OCI-LY7 (cell line): ENCODE results near the gene RBMS2.

ENCODE experiments used
- EZH2phosphoT487 ChIP-seq: fragments of 200-600 bp; sonication (generic); IDR thresholded peaks from 2 replicates; pipeline ENCODE4 v1.6.1; 2018; ENCODE audit warnings: low read depth, borderline replicate concordance, mild to moderate bottlenecking, mixed run types, antibody characterized with exemption, low read length, moderate library complexity, mixed read lengths
- TF ChIP-seq, protein P1 (sequence below): fragments of 200-600 bp; sonication (generic); conservative IDR thresholded peaks from 2 replicates; pipeline ENCODE4 v1.5.1; 2014; ENCODE audit warnings: mild to moderate bottlenecking, antibody characterized with exemption, low read length, moderate library complexity, mixed read lengths

GRCh38 chr12:56476972-56477432, 44.6 kb upstream of the RBMS2 start:
- no peak for TF ChIP-seq EZH2phosphoT487
- TF ChIP-seq, protein P1, sequence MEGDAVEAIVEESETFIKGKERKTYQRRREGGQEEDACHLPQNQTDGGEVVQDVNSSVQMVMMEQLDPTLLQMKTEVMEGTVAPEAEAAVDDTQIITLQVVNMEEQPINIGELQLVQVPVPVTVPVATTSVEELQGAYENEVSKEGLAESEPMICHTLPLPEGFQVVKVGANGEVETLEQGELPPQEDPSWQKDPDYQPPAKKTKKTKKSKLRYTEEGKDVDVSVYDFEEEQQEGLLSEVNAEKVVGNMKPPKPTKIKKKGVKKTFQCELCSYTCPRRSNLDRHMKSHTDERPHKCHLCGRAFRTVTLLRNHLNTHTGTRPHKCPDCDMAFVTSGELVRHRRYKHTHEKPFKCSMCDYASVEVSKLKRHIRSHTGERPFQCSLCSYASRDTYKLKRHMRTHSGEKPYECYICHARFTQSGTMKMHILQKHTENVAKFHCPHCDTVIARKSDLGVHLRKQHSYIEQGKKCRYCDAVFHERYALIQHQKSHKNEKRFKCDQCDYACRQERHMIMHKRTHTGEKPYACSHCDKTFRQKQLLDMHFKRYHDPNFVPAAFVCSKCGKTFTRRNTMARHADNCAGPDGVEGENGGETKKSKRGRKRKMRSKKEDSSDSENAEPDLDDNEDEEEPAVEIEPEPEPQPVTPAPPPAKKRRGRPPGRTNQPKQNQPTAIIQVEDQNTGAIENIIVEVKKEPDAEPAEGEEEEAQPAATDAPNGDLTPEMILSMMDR: no peak
